GM18511 (cell line): Measurements from ENCODE around the gene SGCA.

ENCODE experiments used
- ATAC-seq: cut with Tn5 transposase; IDR thresholded peaks from one replicate; pipeline ENCODE4 v1.9.1; 2021; ENCODE audit warnings: mild to moderate bottlenecking, moderate library complexity; ENCODE audit not compliant: unreplicated experiment

SGCA gene

GRCh38 chr17:50181591-50182560, 16.1 kb downstream of the SGCA start:
- no peak for ATAC-seq

DNA sequence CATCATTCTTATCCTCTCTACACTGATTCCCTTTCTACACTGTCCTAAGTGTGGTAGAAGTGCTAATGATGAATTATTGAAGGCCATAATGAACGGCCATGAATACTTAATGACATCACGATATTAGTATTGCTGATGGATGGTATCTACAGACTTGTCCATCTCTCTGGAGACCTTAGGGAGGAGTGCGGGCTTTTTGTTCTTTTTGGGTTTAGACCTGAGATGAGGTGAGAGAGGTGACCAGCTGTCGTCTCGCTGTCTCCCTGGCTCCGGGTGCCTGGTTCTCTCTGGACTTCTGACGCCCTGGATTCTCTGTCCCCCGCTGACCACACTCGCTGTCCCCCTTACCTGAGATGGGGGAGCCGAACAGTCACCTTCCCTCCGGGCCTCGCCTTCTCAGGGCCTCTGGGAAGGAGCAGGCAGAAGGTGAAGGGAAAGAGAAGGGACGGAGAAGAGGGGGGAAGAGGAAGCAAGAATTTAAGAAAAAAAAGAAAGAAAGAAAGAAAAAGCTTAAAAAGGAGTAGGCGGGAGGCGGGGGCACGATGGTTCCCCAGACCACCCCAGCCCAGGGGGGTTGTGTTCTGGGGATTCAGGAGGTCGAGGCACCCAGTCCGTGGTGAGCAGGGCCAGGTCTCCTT, 17.1 kb downstream of the SGCA start:
- no peak for ATAC-seq

DNA sequence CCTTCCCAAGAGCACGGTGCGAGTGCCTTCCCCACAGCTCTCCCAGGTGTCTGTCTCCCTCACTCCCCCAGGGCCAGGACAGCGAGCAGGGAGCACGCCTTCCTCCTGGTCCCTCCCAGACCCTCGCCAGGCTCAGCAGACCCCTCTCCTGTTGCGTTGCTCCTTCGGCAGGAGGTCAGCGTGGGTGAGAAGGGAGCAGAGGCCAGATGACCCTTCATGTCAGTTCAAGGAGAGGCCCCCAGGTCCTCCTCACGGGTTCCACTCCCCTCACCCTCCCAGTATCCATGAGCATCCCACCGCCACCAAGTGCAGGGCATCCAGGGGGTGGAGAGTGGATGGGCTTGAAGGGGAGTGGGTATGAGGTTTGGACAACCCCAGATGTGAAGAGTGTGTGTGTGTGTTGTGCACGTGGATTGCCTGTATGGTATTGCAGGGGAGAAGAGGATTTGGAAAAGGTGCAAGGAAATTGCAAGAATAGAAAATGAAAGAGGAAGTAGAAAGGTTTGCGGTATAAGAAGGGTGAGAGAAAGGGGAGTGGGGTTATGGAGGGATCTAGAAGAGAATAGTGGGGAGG, 17.7 kb downstream of the SGCA start:
- no peak for ATAC-seq

GRCh38 chr17:50184064-50184463, 18.3 kb downstream of the SGCA start:
- no peak for ATAC-seq

GRCh38 chr17:50184611-50185398, 19.0 kb downstream of the SGCA start:
- ATAC-seq = no peak

- ATAC-seq = no peak
Observed at GRCh38 chr17:50185631-50186471, 20.0 kb downstream of the SGCA start.

- no peak for ATAC-seq
Observed at GRCh38 chr17:50186661-50187393, 21.0 kb downstream of the SGCA start.

DNA sequence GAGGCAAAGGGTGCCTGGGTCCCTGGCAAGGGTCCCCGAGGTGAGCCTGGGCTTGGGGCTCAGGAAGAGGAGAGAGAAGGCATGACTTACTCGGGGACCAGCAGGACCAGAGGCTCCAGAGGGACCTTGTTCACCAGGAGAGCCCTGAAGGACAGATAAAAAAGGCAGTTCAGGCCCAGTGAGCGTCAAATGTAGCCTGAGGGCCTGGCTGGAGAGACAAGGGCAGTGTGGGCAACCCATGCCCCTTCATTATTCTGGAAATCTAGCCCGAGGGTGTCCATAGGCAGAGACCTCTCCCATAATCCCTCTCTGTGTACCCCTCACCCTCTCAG, 21.6 kb downstream of the SGCA start:
- no peak for ATAC-seq

DNA sequence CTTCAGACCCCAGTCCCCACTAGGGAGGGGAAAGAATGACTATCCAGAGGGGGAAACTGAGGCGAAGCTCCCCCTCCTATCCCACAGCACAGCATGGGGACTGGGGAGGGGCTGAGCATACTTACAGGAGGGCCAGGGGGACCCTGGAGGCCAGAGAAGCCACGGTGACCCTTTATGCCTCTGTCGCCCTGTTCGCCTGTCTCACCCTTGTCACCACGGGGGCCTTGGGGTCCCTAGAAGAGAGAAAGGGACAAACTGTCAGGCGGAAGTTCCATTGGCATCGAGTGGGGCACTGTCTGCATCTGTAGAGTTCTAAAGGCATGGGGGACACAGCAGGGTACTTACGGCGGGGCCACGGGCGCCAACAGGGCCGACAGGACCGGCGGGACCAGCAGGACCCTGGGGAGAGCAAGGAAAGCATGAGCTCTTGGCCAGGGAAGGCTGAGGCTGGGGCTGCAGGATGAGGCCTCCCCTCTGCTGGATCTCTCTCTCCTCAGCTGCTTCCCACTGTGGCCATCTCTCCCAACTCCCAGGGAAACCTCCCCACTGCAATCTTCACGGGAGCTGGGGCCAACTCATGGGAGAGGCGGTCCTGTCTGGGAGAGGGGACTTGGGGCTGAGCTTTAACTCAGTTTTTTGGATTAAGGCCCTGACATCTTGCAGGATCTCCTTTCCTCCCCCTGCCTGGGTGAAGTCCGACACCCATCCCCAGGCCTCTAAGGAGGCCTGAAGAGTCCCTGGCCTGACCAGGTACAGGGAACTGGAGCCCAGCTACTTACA, 22.1 kb downstream of the SGCA start:
- ATAC-seq = no peak

- ATAC-seq = no peak
Observed at GRCh38 chr17:50188531-50188920, 22.7 kb downstream of the SGCA start.

- no peak for ATAC-seq
Observed at GRCh38 chr17:50188921-50189549, 23.2 kb downstream of the SGCA start.

DNA sequence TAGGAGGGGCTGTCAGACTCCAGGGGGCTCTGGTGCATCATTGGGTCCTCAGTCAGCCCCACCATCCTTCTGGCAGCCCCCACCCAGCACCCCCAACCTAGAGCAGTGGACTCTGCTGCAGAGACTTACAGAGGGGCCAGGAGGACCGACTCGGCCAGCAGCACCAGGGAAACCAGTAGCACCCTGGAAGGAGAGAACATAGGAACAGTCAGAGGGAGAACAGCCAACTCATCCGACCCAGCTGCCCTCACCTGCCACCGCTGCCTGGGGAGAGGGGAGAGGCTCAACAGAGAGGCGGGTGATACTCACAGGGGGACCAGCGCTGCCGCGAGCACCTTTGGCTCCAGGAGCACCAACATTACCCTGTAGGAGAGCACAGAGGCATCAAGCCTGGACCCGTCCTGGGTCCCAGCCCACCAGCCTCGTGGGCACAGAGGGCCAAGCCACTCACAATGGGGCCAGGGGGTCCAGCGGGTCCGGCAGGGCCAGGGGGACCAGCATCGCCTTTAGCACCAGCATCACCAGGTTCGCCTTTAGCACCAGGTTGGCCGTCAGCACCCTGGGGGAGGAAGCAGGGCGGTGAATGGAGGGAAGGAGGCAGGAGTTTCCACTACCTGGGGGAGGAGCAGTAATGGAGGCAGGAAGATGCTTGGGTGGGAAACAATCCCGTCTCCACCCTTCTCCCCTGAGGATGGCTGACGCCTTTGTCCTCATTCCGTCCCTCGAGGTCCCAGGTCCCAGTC, 23.9 kb downstream of the SGCA start:
- no peak for ATAC-seq

DNA sequence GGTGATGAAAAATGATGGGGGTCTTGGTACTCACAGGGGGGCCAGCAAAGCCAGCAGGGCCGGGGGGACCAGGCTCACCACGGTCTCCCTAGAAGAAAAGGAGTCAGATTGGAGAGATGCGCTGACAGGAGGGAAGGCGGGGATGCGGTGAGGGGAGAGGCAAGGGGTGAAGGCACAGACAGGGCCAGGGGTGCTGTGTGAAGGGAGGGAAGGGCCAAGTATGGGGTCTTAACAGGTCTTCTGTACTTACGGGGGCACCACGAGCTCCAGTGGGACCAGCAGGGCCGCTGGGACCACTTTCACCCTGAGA, 24.4 kb downstream of the SGCA start:
- ATAC-seq = no peak

DNA sequence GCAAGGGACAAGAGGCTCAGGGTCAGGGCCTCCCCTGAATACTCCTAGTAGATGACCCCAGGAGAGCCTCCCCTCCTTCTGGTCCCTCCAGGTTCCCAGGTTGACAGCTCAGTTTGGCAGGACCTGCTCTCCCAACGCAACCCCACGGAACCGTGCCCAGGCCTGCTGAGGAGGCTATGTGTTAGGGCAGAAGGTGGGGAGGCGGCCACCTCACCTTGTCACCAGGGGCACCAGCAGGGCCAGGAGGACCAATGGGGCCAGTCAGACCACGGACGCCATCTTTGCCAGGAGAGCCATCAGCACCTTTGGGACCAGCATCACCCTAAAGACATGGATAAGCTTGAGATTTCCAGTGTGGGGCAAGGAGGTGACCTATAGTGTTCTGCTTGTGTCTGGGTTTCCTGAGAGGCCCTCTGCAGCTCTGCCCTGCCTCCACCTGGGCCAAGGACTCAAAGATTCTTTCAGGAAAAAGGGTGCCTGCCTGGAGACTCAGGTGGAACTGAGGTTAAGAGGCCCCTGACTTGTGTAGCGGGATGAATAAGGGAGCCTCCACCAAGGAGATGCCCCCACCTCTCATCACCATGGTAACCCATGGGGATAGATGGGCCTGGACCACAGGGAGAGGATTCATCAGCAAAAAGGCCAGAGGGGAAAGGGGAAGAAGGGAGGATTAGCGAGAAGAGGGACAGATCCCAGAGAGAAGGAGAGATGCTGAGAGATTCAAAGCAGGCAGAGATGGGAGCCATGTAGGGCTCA, 25.0 kb downstream of the SGCA start:
- no peak for ATAC-seq

- ATAC-seq = no peak
Observed at GRCh38 chr17:50191359-50192143, 25.7 kb downstream of the SGCA start.

GRCh38 chr17:50192144-50192617, 26.4 kb downstream of the SGCA start:
- ATAC-seq = no peak
